GM19397 (cell line): ENCODE data around the gene SENP3.

Experiments used
- ATAC-seq: cut with Tn5 transposase; IDR thresholded peaks from one replicate; pipeline ENCODE4 v1.9.1; 2021; ENCODE audit warnings: mild to moderate bottlenecking, moderate library complexity; ENCODE audit not compliant: unreplicated experiment

Gene SENP3

GRCh38 chr17:7575959-7576358 is 14.2 kb downstream of the SENP3 start:
- no peak for ATAC-seq

GRCh38 chr17:7576432-7576937 is 14.8 kb downstream of the SENP3 start:
- no peak for ATAC-seq

- ATAC-seq: no peak
Measured at GRCh38 chr17:7577327-7578199, 15.8 kb downstream of the SENP3 start.

GRCh38 chr17:7579001-7579833 is 17.5 kb downstream of the SENP3 start, which contains the start of gene CD68:
Gene CD68 (plus strand): TSS chr17:7579638. CDS start chr17:7579678, 40 bp downstream.
- ATAC-seq: no peak

GRCh38 chr17:7579834-7580603 is 18.3 kb downstream of the SENP3 start:
- ATAC-seq: no peak

- no peak for ATAC-seq
Measured at GRCh38 chr17:7580604-7581575, 19.2 kb downstream of the SENP3 start.

- no peak for ATAC-seq
Measured at GRCh38 chr17:7582396-7583252, 20.9 kb downstream of the SENP3 start.

- ATAC-seq: peak; percentile 72
Measured at GRCh38 chr17:7583253-7584109, 21.8 kb downstream of the SENP3 start, which contains the start of gene MPDU1. Gene MPDU1 (plus strand): TSS chr17:7583852. CDS start chr17:7583863, 11 bp downstream.

- no peak for ATAC-seq
Measured at GRCh38 chr17:7586673-7587419, 25.1 kb downstream of the SENP3 start.

- ATAC-seq: no peak
Measured at GRCh38 chr17:7587420-7588151, 25.9 kb downstream of the SENP3 start.

- ATAC-seq: no peak
Measured at GRCh38 chr17:7588553-7589203, 27.0 kb downstream of the SENP3 start.

GRCh38 chr17:7589204-7589868 is 27.6 kb downstream of the SENP3 start:
- ATAC-seq: no peak

- ATAC-seq: no peak
Measured at GRCh38 chr17:7589891-7590691, 28.4 kb downstream of the SENP3 start, which contains the start of gene SOX15. Gene SOX15 (minus strand): TSS chr17:7590094. CDS start chr17:7589676, 418 bp downstream.

- ATAC-seq: no peak
Measured at GRCh38 chr17:7590743-7591142, 29.0 kb downstream of the SENP3 start.
